ENCODE results near the gene GTF2H1.

- TF ChIP-seq CTCF (IDR thresholded peaks at IDR 0.05; ENCODE audit: insufficient read depth, low read depth, low read length) (no peak), EZH2 (IDR thresholded peaks at IDR 0.05; ENCODE audit: insufficient read depth, low read length) (no peak)
These were observed 39.7 kb upstream of the GTF2H1 start for GRCh38 chr11:18282626-18283025.

Data from astrocyte (in vitro differentiated cells and primary cell).